HG03060 (cell line): ENCODE measurements around the gene CSE1L.
A peak's percentile ranks its signal among the peaks of the same experiment; 100 is the strongest.
"Not testable (repeated sequence)": the region's sequence is repeated elsewhere in the genome, so short reads cannot be mapped to it uniquely, and the experiment has no call there.

Experiments
- ATAC-seq: cut with Tn5 transposase; IDR thresholded peaks from one replicate; pipeline ENCODE4 v1.9.1; 2021; ENCODE audit warnings: low read depth, moderate number of reproducible peaks; ENCODE audit not compliant: unreplicated experiment

The CSE1L gene

DNA sequence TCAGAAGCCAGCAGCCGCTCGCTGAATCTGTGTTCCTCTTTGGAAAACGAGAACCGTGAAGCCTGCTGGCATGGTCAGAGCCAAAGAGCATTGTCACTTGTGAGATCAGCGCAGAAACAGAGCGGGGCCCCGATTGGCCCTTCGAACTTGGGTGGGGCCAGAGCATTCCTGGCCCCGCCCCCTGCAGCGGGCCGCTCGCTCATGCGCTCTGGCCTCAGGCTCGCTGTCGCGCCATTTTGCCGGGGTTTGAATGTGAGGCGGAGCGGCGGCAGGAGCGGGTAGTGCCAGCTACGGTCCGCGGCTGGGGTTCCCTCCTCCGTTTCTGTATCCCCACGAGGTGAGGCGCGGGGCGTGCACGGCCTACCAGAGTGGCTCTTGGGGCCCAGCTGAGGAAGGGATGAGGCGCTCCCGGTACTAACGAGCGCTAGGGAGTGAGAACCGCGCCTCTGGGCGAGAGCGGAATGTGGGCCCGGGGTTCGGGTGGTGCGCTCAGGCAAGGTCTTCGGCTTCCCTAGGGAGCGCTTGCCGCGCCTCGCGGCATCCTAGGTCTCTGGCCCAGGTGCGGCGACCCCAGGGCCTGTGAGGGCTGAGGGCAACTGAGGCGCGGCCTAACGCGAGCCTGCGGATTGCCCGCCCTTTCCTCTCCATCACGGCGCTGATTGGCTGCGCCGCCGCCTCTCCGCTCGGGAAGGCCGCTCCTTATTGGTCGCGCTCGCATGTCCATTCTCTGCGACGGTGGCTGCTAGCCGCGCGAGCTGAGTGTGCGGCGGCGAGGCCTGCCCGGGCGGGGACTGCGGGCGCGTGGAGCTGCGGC is at the start of gene CSE1L:
Gene CSE1L, plus strand, starts transcription at position 226 of the 814 bp plus-strand sequence. CDS start 12,152 bp downstream, outside the sequence.
- ATAC-seq = peak; percentile 71

DNA sequence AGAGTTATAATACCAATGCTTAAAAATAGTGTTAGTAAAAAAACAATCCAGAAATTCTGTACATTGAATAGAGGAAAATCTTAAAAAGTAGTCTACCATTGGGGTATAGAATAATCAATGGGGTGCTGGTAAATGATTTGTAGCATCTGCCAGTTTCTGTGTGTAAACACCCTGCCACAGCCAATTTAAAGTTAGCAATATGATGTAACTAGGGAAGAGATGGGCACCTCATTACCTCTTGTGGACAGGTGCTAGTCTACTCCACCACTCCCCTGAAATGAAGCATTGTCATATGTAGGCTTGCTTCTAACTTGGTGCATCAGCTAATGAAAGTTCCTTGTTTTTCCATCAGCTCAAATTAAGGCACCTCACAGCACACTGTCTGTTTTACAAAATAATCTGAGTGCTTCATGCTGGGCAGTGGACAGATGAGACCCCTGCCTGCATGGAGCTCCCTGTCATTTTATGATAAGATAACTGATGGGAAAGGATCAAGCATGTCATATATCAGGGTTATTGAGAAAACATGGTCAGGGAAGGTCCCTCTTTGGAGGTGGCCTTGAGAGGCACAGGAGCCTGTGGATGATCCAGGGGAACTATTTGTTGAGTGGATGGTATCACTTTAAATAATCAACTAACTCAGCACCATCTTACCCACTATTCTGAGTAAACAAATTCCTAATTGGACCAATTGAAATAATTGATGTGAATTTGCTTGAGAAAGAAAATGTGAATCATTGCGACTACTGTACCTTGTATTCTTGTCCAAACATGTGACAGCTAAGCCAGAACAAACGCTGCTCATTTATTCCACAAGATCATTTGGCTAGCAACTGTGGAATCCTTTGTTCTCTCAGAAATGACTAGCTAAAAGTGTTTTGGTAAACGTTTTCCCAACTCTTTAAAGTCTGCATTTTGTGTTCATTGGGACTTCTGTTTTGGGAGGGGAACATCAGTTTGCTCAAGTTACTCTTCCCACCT is 45.9 kb upstream of the CSE1L start:
- ATAC-seq = no peak

GRCh38 chr20:49001741-49002140 is 44.4 kb upstream of the CSE1L start:
- ATAC-seq = no peak

DNA sequence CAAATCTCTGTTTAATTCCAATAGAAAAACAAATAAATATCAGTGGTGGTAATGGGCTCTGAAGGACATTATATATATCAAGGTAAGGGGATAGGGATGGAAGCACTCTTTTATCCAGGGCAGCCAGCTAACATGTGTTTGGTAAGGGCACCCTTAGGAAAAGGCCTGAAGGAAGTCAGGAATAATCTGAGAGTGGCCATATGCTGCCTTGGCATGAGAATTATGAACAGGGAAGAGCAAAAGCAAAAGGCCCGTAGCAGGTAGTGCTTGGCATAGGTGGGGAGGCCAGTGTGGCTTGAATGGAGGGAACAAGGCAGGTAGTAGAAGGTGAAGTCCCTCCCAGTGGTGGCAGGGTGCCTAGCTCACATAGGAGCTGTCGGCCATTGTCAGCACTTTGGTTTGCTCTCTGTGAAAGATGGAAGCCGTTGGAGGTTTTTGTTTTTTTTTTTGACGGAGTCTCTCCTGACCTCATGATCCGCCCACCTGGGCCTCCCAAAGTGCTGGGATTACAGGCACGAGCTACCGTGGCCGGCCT is 39.6 kb upstream of the CSE1L start:
- no peak for ATAC-seq

GRCh38 chr20:49009899-49010631 is 36.0 kb upstream of the CSE1L start:
- ATAC-seq = no peak

GRCh38 chr20:49024220-49024619 is 21.9 kb upstream of the CSE1L start:
- no peak for ATAC-seq

GRCh38 chr20:49028177-49028576 is 17.9 kb upstream of the CSE1L start:
- ATAC-seq = not testable (repeated sequence)

- no peak for ATAC-seq
Measured at GRCh38 chr20:49028684-49029083, 17.4 kb upstream of the CSE1L start.

DNA sequence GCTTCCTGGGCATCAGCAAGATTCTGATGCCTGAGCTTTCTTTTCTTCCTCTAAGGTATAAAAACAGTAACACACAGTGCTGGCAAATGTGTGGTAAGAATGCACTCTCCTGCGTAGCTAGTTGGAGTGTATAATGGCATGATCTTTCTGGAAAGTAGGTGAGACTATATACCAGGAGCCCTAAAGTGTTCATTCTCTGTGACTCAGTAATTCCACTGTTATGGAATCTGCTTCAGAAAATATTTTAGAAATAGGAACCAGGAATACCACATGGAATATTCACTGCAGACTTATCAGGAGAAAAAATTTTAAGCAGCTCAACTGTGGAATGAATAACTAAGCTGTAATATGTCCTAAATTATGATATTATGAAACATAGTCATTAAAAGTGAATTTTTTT is 16.9 kb upstream of the CSE1L start:
- ATAC-seq = no peak

DNA sequence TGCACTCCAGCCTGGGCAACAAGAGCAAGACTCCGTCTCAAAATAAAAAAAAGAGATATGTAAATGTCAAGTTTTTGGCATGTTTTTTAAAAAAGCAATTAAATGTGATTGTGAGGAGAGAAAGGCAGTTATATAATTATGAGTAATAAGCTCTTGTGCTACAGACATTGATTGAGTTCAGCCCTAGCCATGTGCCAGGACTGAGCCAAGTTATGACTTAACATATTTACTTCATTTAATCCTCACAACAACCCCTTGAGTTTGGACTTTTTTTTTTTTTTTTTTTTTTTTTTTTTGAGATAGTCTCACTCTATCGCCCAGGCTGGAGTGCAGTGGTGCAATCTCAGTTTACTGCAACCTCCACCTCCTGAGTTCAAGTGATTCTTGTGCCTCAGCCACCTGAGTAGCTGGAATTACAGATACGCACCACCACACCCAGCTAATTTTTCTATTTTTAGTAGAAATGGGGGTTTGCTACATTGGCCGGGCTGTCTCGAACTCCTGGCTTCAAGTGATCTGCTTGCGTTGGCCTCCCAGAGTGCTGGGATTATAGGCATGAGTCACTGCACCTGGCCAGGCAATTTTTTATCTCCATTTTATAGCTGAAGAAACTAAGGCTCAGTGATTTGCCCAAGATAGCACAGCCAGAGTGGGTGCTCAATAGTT is 15.0 kb upstream of the CSE1L start:
- ATAC-seq = no peak

DNA sequence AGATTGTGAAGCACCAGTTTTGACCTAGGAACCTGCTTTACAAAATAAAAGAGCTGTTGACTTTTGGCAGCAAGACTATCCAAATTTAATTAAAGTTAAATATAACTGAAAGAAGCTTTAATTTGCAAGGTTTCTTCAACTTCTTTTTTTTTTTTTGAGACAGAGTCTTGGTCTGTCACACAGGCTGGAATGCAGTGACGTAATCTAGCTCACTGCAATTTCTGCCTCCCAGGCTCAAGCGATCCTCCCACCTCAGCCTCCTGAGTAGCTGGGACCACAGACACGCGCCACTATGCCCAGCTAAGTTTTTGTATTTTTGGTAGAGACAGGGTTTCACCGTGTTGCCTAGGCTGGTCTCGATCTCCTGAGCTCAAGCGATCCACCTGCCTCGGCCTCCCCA is 13.7 kb upstream of the CSE1L start:
- no peak for ATAC-seq

GRCh38 chr20:49034070-49034732 is 11.9 kb upstream of the CSE1L start:
- ATAC-seq = no peak

DNA sequence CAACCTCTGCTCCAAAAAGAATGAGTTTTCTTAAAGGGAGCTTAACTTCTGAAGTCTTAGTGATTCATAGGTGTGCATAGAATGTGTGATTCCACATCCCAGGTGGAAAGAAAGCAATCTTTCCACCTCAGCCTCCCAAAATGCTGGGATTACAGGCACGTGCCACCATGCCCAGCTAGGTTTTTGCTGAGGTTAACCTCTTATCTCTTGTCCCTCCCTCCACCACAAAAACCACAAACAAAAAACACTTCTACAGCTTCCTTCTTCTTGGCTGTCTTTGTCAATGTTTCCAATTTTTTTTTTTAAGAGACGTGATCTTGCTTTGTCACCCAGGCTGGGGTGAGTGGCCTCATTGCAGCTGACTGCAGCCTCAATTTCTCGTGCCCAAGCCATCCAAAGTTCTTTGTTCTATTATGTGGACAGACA is 8.1 kb upstream of the CSE1L start:
- no peak for ATAC-seq

DNA sequence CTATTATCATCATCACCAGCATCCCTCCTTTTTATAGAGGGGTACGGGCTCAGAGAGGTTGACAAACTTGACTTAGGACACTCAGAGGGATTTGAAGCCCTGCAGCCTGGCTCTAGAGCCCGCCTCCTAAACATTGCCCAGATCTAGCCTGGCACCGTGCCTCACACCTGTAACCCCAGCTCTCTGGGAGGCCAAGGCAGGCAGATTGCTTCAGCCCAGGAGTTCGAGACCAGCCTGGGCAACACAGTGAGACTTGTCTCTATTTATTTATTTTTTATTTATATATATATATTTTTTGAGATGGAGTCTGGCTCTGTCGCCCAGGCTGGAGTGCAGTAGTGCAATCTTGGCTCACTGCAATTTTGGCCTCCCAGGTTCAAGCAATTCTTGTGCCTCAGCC is 6.3 kb upstream of the CSE1L start:
- ATAC-seq = no peak

DNA sequence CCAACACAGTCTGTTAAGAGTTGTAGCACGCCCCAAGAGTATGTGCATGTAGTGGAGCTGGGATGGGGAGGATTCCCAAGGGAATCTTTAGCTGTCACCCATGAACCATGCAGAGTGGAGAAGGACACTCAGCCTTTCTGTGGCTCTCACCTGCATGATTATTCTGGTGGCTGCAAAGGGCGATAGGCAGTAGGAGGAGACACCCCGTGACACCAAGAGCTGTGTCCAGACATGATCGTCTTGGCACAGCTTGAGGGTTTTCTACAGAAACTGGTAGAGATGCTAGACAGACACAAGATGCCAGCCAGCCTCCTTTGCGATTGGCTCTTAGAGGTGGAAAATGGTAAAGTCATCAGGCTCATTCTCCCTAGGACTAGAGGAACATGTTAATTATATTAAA is 3.1 kb upstream of the CSE1L start:
- no peak for ATAC-seq

- no peak for ATAC-seq
Measured at GRCh38 chr20:49045440-49046086, 549 bp upstream of the CSE1L start.

GRCh38 chr20:49052334-49052733 is 6.2 kb downstream of the CSE1L start:
- ATAC-seq = no peak

DNA sequence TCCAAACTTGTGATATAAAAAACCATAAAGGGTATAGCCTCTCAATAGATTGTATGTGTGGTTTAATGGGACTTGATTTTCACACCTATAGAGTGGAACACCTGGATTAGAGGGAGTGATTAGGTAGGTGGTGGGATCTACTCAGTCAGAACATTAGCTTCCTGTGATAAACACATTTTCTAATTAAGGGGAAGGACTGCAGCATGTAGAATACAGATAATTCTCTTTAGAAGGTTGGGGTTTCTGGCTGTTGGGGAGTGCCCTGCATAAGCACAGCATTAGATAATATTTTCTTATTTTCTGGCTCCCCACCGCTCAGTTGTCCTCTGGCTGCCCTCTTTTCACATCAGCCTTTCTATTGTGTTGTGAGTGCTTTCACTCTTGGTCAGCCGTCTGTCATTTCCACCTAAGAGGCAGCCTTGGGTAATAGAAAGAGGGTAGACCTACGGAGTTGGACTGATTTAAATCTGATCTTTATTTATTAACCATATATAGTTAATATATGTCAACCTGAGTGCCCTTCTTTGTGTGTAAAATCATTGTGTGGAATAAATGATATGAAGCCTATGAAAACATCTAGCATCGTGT is 8.0 kb downstream of the CSE1L start:
- ATAC-seq = no peak

GRCh38 chr20:49063279-49063678 is 17.2 kb downstream of the CSE1L start:
- no peak for ATAC-seq
